Measurements from ENCODE around the gene ZNF264.
"Not testable (repeated sequence)": the region's sequence is repeated elsewhere in the genome, so short reads cannot be mapped to it uniquely, and the experiment has no call there.

ZNF264 gene

DNA sequence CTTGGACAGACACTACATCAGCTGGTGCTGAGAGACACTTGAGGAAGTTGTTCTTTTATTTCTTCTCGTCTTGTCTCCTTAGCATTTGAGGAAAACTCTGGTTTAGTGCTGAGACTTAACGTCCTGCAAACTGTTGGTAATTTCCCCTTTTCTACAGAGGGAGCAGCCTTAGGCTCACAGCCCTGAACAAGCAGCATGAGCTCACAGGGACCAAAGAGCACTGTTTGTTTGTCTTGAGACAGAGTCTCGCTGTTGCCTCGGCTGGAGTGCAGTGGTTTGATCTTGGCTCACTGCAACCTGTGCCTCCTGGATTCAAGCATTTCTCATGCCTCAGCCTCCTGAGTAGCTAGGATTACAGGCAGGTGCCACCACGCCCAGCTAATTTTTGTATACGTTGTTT lies 54.7 kb downstream of the ZNF264 start:
- DNase-seq, result no peak

DNA sequence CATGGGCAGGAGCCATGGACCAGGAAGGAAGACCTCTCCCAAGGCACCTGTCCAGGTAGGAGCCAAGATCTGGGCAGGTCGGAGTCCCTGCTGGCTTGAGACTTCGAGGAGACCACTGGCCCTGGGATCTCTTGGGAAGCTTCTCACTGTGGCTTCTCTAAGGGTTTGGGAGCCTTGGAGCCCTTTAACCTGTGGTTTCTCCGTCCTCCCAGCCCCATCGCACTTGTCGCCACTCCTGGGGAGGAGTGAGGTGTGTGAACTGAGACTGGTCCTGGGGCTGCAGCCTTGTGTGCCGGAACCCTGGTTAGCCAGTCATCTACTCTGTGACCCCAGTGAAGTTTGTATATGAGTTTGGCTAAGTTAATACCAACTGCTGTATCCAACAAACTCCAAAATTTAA lies 57.3 kb downstream of the ZNF264 start:
- no peak for DNase-seq

DNA sequence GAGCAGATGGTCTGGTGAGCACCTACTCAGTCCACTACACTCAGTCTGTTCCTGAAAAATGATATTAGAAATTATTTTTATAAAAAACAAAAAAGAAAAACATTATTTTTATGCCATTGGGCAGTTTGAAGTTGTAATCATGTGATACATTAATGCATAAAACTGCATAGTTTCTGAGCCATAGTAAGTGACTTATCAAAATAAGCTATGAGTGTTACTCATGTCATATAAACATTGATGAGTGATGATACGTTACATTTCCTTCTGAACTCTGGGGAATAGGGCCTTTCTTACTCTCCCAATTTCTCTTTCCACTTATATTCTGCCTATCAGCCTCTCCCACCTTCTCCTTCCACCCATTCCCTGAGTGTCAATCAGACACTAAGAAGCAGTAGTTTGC lies 58.0 kb downstream of the ZNF264 start:
- DNase-seq, result no peak

DNA sequence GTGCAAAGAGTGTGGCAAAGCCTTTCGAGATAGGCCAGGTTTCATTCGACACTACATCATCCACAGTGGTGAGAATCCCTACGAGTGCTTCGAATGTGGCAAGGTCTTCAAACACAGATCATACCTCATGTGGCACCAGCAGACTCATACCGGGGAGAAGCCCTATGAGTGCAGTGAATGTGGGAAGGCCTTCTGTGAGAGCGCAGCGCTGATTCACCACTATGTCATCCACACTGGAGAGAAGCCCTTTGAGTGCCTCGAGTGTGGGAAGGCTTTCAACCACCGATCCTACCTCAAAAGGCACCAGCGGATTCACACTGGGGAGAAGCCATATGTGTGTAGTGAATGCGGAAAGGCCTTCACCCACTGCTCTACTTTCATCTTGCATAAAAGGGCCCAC lies 62.5 kb downstream of the ZNF264 start:
- not testable (repeated sequence) for DNase-seq

DNA sequence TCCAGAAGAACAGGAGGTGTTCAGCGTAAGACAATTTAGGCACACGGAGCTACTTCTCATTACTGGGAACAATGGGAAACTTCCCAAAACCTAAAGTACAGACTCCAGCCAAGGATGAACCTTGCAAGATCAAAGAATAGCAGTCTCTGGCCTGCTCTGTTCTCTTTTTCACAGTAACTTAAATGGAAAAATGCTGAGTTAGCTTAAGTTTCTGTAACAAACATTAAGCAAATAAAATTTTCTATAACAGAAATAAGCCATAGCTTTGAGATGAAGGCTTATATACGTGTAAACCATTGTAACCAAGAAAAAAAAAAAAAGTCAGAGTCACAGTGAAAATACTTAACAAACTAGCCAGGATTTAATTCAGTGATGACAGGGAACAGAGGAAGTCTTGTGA lies 70.7 kb downstream of the ZNF264 start:
- DNase-seq, result no peak

DNA sequence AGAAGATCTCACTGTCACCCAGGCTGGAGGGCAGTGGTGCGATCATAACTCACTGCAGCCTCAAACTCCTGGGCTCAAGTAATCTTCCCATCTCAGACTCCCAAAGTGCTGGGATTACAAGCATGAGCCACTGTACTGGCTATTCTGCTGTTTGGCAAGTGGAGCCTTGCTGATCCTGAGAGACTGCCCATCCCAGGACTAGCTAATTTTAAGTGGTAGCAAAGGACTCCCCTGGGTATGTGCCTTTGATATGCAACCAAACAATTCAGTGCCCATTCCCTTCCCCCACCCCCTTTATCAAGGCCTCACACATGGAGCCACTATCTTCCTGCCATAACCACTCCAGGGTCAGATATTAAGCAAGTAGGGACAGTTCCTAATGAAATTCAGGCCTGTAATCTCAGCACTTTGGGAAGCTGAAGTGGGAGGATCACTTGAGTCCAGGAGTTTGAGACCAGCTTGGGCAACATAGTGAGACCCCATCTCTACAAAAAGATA lies 72.0 kb downstream of the ZNF264 start:
- DNase-seq, result no peak

DNA sequence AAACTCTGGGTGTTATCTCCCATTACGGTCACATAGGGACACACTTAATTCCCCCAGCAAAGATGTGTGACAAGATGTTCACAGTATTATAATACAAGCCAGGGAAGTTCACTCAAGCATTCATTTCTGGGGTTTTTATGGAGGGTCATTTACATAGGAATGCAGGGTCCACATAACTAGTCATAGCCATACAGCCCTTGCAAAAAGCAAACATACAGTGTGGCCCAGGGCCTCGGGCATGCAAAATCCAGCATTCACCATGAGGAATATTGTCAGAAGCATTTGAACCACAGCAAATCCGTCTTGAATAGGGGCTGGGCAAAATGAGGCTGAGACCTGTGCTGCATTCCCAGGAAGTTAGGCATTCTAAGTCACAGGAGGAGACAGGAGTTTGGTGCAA lies 76.0 kb downstream of the ZNF264 start:
- DNase-seq, result no peak

DNA sequence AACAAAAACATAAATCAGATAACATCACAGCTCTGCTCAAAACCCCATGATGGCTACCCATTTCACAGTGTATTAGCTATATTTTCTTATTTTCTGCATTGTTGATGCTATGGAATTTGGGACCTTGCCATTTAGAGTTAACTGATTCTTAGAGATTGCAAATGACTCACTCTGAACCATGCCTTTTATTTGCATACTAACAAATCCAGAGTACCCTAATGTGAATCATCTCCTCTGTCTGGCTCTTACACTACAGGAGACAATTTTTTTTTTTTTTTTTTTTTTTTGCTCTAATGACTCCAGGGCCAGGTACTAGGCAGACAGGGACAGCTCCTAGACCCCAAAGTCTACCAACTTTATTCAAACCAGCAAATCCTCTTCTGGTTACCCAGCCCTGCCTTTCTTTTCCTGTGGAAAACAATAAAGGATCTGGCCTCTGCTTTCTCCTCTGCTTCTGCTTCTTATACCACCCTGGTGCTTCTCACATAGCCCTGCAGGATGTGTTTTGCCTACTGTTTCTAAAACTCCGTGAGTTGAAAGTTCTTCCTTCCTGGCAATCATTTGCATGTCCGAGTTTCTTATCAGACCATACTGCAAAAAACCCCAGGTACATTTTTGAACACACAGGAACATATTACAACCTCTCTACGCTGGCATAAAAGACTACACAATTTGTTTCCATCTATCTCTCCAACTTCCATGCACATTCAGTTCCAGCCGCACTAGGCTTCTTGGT lies 78.4 kb downstream of the ZNF264 start:
- DNase-seq, result no peak

DNA sequence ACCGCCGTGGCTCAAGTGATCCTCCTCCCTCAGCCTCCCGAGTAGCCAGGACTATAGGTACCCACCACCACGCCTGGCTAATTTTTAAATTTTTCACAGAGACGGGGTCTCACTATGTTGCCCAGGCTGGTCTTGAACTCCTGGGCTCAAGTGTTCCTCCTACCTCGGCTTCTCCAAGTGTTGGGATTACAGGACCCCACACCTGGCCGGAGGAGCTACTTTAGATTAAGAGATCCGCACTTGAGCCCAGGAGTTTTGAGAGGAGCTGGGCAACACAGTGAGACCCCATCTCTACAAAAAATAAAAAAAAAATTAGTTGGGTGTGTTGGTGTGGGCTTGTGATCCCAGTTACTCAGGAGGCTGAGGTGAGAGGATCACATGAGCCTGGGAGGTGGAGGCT lies 80.0 kb downstream of the ZNF264 start:
- no peak for DNase-seq
